Stimulated activated CD8-positive, alpha-beta memory T cell treated with anti-CD3 and anti-CD28 coated beads, Interleukin-2, amount 100 ng/mL, for 1 hour (primary cell): ENCODE results near the gene RGS10.

Source experiments
- DNase-seq, 2 donors: peaks; one replicate each; pipeline ENCODE4 v3.0.0-alpha.2; 2020; ENCODE audit warnings: low read depth in 2 of 2

The RGS10 gene

GRCh38 chr10:119518176-119518575, 24.3 kb downstream of the RGS10 start:
- DNase-seq, result no peak

- DNase-seq, result peak; percentile 19 to 33
These were observed 25.0 kb downstream of the RGS10 start for GRCh38 chr10:119517235-119518141.

- DNase-seq, result peak in 1 of 2 donors; percentile 21
These were observed 25.9 kb downstream of the RGS10 start for GRCh38 chr10:119516381-119517234.

GRCh38 chr10:119515511-119516045, 26.9 kb downstream of the RGS10 start:
- DNase-seq, result no peak

GRCh38 chr10:119514819-119515218, 27.7 kb downstream of the RGS10 start:
- DNase-seq, result no peak

GRCh38 chr10:119511828-119512515, 30.5 kb downstream of the RGS10 start:
- no peak for DNase-seq

GRCh38 chr10:119509909-119510451, 32.5 kb downstream of the RGS10 start:
- no peak for DNase-seq

- DNase-seq, result no peak
These were observed 35.4 kb downstream of the RGS10 start for GRCh38 chr10:119507115-119507514.

GRCh38 chr10:119505588-119506315, 36.8 kb downstream of the RGS10 start:
- no peak for DNase-seq

GRCh38 chr10:119505131-119505551, 37.4 kb downstream of the RGS10 start:
- DNase-seq, result no peak

- DNase-seq, result no peak
These were observed 37.9 kb downstream of the RGS10 start for GRCh38 chr10:119504651-119505050.

GRCh38 chr10:119503821-119504220, 38.7 kb downstream of the RGS10 start:
- DNase-seq, result no peak

GRCh38 chr10:119502618-119503155, 39.8 kb downstream of the RGS10 start:
- no peak for DNase-seq

GRCh38 chr10:119502209-119502608, 40.3 kb downstream of the RGS10 start:
- peak; percentile 61 to 63 for DNase-seq

- DNase-seq, result no peak
These were observed 40.8 kb downstream of the RGS10 start for GRCh38 chr10:119501690-119502089.

- no peak for DNase-seq
These were observed 41.7 kb downstream of the RGS10 start for GRCh38 chr10:119500821-119501220.

GRCh38 chr10:119500123-119500795, 42.3 kb downstream of the RGS10 start:
- no peak for DNase-seq

- no peak for DNase-seq
These were observed 42.9 kb downstream of the RGS10 start for GRCh38 chr10:119499677-119500002.

GRCh38 chr10:119498889-119499676, 43.4 kb downstream of the RGS10 start:
- DNase-seq, result no peak
